Choroid plexus epithelial cell (primary cell): ENCODE results near the gene SMARCD3.

Source experiments
- DNase-seq: peaks from one replicate; pipeline ENCODE4 v3.0.0-alpha.2; 2010; ENCODE audit warnings: low read depth
- H3K4me3 ChIP-seq: 2 replicates; pipeline ENCODE4 v1.5.1; 2011; ENCODE audit warnings: low read depth, mild to moderate bottlenecking, control low read depth, low read length, moderate library complexity
- CTCF ChIP-seq: conservative IDR thresholded peaks from 2 replicates; pipeline ENCODE4 v1.5.1; 2011; ENCODE audit warnings: low read depth, mild to moderate bottlenecking, control low read depth, inconsistent platforms, low read length, moderate library complexity

The SMARCD3 gene

GRCh38 chr7:151192002-151192539 is 56.4 kb downstream of the SMARCD3 start:
- DNase-seq: no peak
- no peak for TF ChIP-seq CTCF
- no peak overlapping the region for H3K4me3 ChIP-seq

- no peak overlapping the region for H3K4me3 ChIP-seq
- TF ChIP-seq CTCF: no peak
- DNase-seq: no peak
Measured at GRCh38 chr7:151191544-151191943, 57.0 kb downstream of the SMARCD3 start.

- no peak overlapping the region for H3K4me3 ChIP-seq
- DNase-seq: no peak
- no peak for TF ChIP-seq CTCF
Measured at GRCh38 chr7:151189038-151189437, 59.5 kb downstream of the SMARCD3 start.
